Parathyroid adenoma (tissue), 2 donors: Measurements from ENCODE around the gene RYR1.

Experiments
- H2AFZ ChIP-seq: fragments of 300-600 bp; sonication (generic); one replicate; pipeline ENCODE4 v1.7.0; 2017; ENCODE audit warnings: antibody characterized with exemption, mild to moderate bottlenecking
- H3K27ac ChIP-seq: fragments of 300-600 bp; sonication (generic); one replicate; pipeline ENCODE4 v1.7.0; 2017
- H3K27me3 ChIP-seq: fragments of 300-600 bp; sonication (generic); one replicate; pipeline ENCODE4 v1.7.0; 2017; ENCODE audit warnings: low read length; ENCODE audit not compliant: control insufficient read depth, insufficient read depth
- H3K36me3 ChIP-seq: fragments of 300-600 bp; sonication (generic); one replicate; pipeline ENCODE4 v1.7.0; 2017; ENCODE audit warnings: low read length; ENCODE audit not compliant: control insufficient read depth, insufficient read depth
- H3K4me1 ChIP-seq: fragments of 300-600 bp; sonication (generic); one replicate; pipeline ENCODE4 v1.7.0; 2017; ENCODE audit warnings: control low read depth
- H3K4me2 ChIP-seq: fragments of 300-600 bp; sonication (generic); one replicate; pipeline ENCODE4 v1.7.0; 2017; ENCODE audit warnings: low read length
- H3K4me3 ChIP-seq: fragments of 300-600 bp; sonication (generic); one replicate; pipeline ENCODE4 v1.7.0; 2017; ENCODE audit warnings: low read depth, low read length
- H3K79me2 ChIP-seq: fragments of 300-600 bp; sonication (generic); one replicate; pipeline ENCODE4 v1.7.0; 2017; ENCODE audit warnings: control low read depth
- H3K9ac ChIP-seq: fragments of 300-600 bp; sonication (generic); one replicate; pipeline ENCODE4 v1.7.0; 2017; ENCODE audit warnings: mild to moderate bottlenecking
- H3K9me3 ChIP-seq: fragments of 300-600 bp; sonication (generic); one replicate; pipeline ENCODE4 v1.7.0; 2017; ENCODE audit warnings: low read length; ENCODE audit not compliant: control insufficient read depth
- TF ChIP-seq, protein P1 (sequence below): fragments of 300-600 bp; sonication (generic); IDR thresholded peaks from one replicate; pipeline ENCODE4 v1.7.0; 2017; ENCODE audit warnings: antibody characterized with exemption, mild to moderate bottlenecking
- donor health status: primary hyperparathyroidism.

RYR1 gene

GRCh38 chr19:38519168-38519567 is 85.7 kb downstream of the RYR1 start:
- Histone ChIP-seq H3K27ac (no peak overlapping the region), H2AFZ (no peak overlapping the region), H3K36me3 (no peaks in the 10 kb centered on the region), H3K79me2 (no peaks in the 10 kb centered on the region), H3K9me3 (no peaks in the 10 kb centered on the region), H3K4me2 (no peak overlapping the region), H3K4me1 (peaks cover 2% of the 10 kb centered on the region), H3K4me3 (no peak overlapping the region), H3K27me3 (no peaks in the 10 kb centered on the region), H3K9ac (no peak overlapping the region)
- TF ChIP-seq, protein P1, sequence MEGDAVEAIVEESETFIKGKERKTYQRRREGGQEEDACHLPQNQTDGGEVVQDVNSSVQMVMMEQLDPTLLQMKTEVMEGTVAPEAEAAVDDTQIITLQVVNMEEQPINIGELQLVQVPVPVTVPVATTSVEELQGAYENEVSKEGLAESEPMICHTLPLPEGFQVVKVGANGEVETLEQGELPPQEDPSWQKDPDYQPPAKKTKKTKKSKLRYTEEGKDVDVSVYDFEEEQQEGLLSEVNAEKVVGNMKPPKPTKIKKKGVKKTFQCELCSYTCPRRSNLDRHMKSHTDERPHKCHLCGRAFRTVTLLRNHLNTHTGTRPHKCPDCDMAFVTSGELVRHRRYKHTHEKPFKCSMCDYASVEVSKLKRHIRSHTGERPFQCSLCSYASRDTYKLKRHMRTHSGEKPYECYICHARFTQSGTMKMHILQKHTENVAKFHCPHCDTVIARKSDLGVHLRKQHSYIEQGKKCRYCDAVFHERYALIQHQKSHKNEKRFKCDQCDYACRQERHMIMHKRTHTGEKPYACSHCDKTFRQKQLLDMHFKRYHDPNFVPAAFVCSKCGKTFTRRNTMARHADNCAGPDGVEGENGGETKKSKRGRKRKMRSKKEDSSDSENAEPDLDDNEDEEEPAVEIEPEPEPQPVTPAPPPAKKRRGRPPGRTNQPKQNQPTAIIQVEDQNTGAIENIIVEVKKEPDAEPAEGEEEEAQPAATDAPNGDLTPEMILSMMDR = no peak

DNA sequence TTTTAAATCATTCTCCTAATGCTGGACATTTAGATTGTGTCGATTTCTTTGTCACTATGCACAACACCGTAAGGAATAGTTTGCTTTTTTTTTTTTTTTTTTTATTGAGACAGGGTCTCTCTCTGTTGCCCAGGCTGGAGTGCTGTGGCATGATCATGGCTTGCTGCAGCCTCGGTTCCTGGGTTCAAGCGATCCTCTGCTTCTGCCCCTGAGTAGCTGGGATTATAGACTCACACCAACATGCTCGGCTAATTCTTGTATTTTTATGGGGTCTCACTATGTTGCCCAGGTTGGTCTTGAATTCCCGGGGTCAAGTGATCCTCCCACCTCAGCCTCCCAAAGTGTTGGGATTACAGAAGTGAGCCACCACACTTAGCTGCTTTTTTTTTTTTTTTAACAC is 86.5 kb downstream of the RYR1 start:
- Histone ChIP-seq H3K9me3 (no peaks in the 10 kb centered on the region), H3K4me2 (no peak overlapping the region), H3K36me3 (no peaks in the 10 kb centered on the region), H3K27me3 (no peaks in the 10 kb centered on the region), H3K27ac (no peak overlapping the region), H3K4me1 (peaks cover 2% of the 10 kb centered on the region), H3K79me2 (no peaks in the 10 kb centered on the region), H2AFZ (no peak overlapping the region), H3K4me3 (no peak overlapping the region), H3K9ac (no peak overlapping the region)
- TF ChIP-seq, protein P1 = no peak

GRCh38 chr19:38522915-38523314 is 89.4 kb downstream of the RYR1 start:
- Histone ChIP-seq H3K79me2 (no peaks in the 10 kb centered on the region), H3K4me2 (no peak overlapping the region), H3K4me3 (no peak overlapping the region), H3K9me3 (no peaks in the 10 kb centered on the region), H3K9ac (no peak overlapping the region), H3K4me1 (no peaks in the 10 kb centered on the region), H3K36me3 (no peaks in the 10 kb centered on the region), H2AFZ (no peak overlapping the region), H3K27me3 (no peaks in the 10 kb centered on the region), H3K27ac (no peak overlapping the region)
- TF ChIP-seq, protein P1 = no peak

- no peaks in the 10 kb centered on the region for H3K36me3 ChIP-seq
Observed at GRCh38 chr19:38523319-38523718, 89.8 kb downstream of the RYR1 start.

GRCh38 chr19:38524369-38524768 is 90.9 kb downstream of the RYR1 start:
- TF ChIP-seq, protein P1 = no peak
- Histone ChIP-seq H3K27ac (no peak overlapping the region), H3K4me3 (no peak overlapping the region), H3K27me3 (no peaks in the 10 kb centered on the region), H3K79me2 (no peaks in the 10 kb centered on the region), H2AFZ (no peak overlapping the region), H3K4me1 (no peaks in the 10 kb centered on the region), H3K4me2 (no peak overlapping the region), H3K9ac (no peak overlapping the region), H3K9me3 (no peaks in the 10 kb centered on the region), H3K36me3 (no peaks in the 10 kb centered on the region)

More at GRCh38 chr19:38523319-38523718, 89.8 kb downstream of the RYR1 start:
- H3K4me2 ChIP-seq = no peak overlapping the region
- H3K9ac ChIP-seq = no peak overlapping the region
- no peaks in the 10 kb centered on the region for H3K9me3 ChIP-seq
- H2AFZ ChIP-seq = no peak overlapping the region
- no peak overlapping the region for H3K27ac ChIP-seq
- H3K79me2 ChIP-seq = no peaks in the 10 kb centered on the region
- no peaks in the 10 kb centered on the region for H3K27me3 ChIP-seq
- TF ChIP-seq, protein P1 = no peak
- H3K4me3 ChIP-seq = no peak overlapping the region
- H3K4me1 ChIP-seq = no peaks in the 10 kb centered on the region
